Measurements from ENCODE around the gene FNDC4.

FNDC4 gene

GRCh38 chr2:27502142-27502541 is 7.1 kb upstream of the FNDC4 start:
- no peak overlapping the region for H3K4me3 ChIP-seq (ENCODE audit: low read depth, low read length)
- H3K27ac ChIP-seq (ENCODE audit: extremely low read depth, low read depth, low read length), result no peak overlapping the region
- no peak for TF ChIP-seq ZNF335 (tag by site-specific recombination; conservative IDR thresholded peaks at IDR 0.05)
- TF ChIP-seq PRDM1 (tag by site-specific recombination; IDR thresholded peaks at IDR 0.05), result no peak
- no peak for TF ChIP-seq ZNF146 (tag by site-specific recombination; IDR thresholded peaks at IDR 0.05)
- TF ChIP-seq IKZF3 (tag by site-specific recombination; IDR thresholded peaks at IDR 0.05), result no peak
- no peak for TF ChIP-seq ZNF341 (tag by site-specific recombination; IDR thresholded peaks at IDR 0.05; ENCODE audit: low read depth)
- TF ChIP-seq ZNF596 (tag by site-specific recombination; IDR thresholded peaks at IDR 0.05), result no peak
- TF ChIP-seq ZSCAN16 (tag by site-specific recombination; IDR thresholded peaks at IDR 0.05), result no peak
- no peak for TF ChIP-seq ZNF426 (tag by site-specific recombination; IDR thresholded peaks at IDR 0.05)
- TF ChIP-seq KLF16 (tag by site-specific recombination; IDR thresholded peaks at IDR 0.05), result no peak
- no peak for TF ChIP-seq ZNF530 (tag by site-specific recombination; IDR thresholded peaks at IDR 0.05; ENCODE audit: low read depth)
- TF ChIP-seq ZNF394 (tag by site-specific recombination; IDR thresholded peaks at IDR 0.05; ENCODE audit: borderline replicate concordance), result no peak
- no peak for TF ChIP-seq TRIM28 (IDR thresholded peaks at IDR 0.05; ENCODE audit: borderline replicate concordance, low read length)
- TF ChIP-seq ZFHX2 (tag by site-specific recombination; conservative IDR thresholded peaks at IDR 0.05), result no peak
- no peak for TF ChIP-seq ZBTB20 (tag by site-specific recombination; IDR thresholded peaks at IDR 0.05)
- TF ChIP-seq FEZF1 (tag by site-specific recombination; IDR thresholded peaks at IDR 0.05), result no peak
- no peak for TF ChIP-seq ZNF324 (tag by site-specific recombination; IDR thresholded peaks at IDR 0.05)
- TF ChIP-seq ZNF580 (tag by site-specific recombination; IDR thresholded peaks at IDR 0.05), result no peak
- TF ChIP-seq ZNF221 (tag by site-specific recombination; IDR thresholded peaks at IDR 0.05; ENCODE audit: borderline replicate concordance), result no peak
- TF ChIP-seq SCRT2 (tag by site-specific recombination; IDR thresholded peaks at IDR 0.05), result no peak
- ChIA-PET CTCF (no interaction called here), POLR2A (no interaction called here)
- H3K36me3 ChIP-seq (ENCODE audit: control insufficient read depth in 2 of 2, insufficient read depth in 1 of 2, low read length in 2 of 2), result no peaks in the 10 kb centered on the region
- H3K4me1 ChIP-seq (ENCODE audit: control insufficient read depth, insufficient read depth, low read length), result no peaks in the 10 kb centered on the region
- H3K9me3 ChIP-seq (ENCODE audit: control insufficient read depth, insufficient read depth, low read depth, low read length), result no peaks in the 10 kb centered on the region

- Histone ChIP-seq H3K36me3 (ENCODE audit: control insufficient read depth in 2 of 2, insufficient read depth in 1 of 2, low read length in 2 of 2) (no peaks in the 10 kb centered on the region), H3K27ac (ENCODE audit: extremely low read depth, low read depth, low read length) (no peak overlapping the region), H3K4me1 (ENCODE audit: control insufficient read depth, insufficient read depth, low read length) (no peaks in the 10 kb centered on the region), H3K4me3 (ENCODE audit: low read depth, low read length) (no peak overlapping the region), H3K9me3 (ENCODE audit: control insufficient read depth, insufficient read depth, low read depth, low read length) (no peaks in the 10 kb centered on the region)
- ChIA-PET POLR2A (no interaction called here), CTCF (no interaction called here)
- TF ChIP-seq ZNF341 (tag by site-specific recombination; IDR thresholded peaks at IDR 0.05; ENCODE audit: low read depth) (no peak), ZNF202 (tag by site-specific recombination; IDR thresholded peaks at IDR 0.05; ENCODE audit: borderline replicate concordance) (no peak), ZNF239 (tag by site-specific recombination; IDR thresholded peaks at IDR 0.05) (no peak), ZBTB11 (tag by site-specific recombination; conservative IDR thresholded peaks at IDR 0.05; ENCODE audit: low read depth) (no peak), ATF2 (tag by site-specific recombination; IDR thresholded peaks at IDR 0.05; ENCODE audit: low read depth) (no peak), PRDM10 (tag by site-specific recombination; IDR thresholded peaks at IDR 0.05) (no peak), ZFP3 (tag by site-specific recombination; IDR thresholded peaks at IDR 0.05; ENCODE audit: low read depth) (no peak), BCL11B (tag by site-specific recombination; IDR thresholded peaks at IDR 0.05; ENCODE audit: low read depth) (no peak), ZNF791 (tag by site-specific recombination; IDR thresholded peaks at IDR 0.05) (no peak), ZNF121 (tag by site-specific recombination; IDR thresholded peaks at IDR 0.05) (no peak), ZNF76 (tag by site-specific recombination; IDR thresholded peaks at IDR 0.05; ENCODE audit: borderline replicate concordance, low read depth) (no peak)
Measured at GRCh38 chr2:27501042-27501441, 6.0 kb upstream of the FNDC4 start.

Data from HEK293 (cell line).